ENCODE measurements around the gene GPD2. TPM values are rescaled to one million over a fixed set of nuclear protein-coding genes. Genes with fewer than 3 reads are reported as not detected.

The GPD2 gene
- total and polyA plus RNA-seq, 12 donors: 3.7 to 20.9 (median 14.3) TPM

DNA sequence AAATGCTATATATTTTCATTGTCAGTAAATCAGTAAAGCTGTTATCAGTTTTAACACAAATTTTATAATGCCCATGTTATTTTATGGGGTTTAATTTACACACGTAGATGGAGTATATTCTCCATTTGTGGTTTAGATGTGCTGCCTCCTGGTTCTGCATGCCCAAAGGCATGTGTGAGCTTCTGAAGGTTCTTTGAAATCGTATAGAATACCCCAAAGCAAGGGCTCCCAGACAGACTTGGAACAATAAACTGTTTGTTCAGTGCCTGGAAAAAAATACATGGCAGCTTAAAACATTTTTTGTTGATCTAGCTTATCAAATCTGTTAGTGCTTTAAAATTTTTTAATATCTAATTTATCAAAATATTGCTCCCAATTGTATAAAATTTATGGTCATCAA, 150.4 kb downstream of the GPD2 start:
- H3K9me3 ChIP-seq: no peaks in the 10 kb centered on the region
- no peak overlapping the region for H3K4me3 ChIP-seq
- H3K4me1 ChIP-seq: peaks cover 0 to 3% (median 0%) of the 10 kb centered on the region in 9 donors
- no peak for ATAC-seq
- no peak for DNase-seq
- WGBS, 2 donors: 90 to 93% methylated on average over 2 of the region's 2 CpGs
- TF ChIP-seq CTCF (IDR thresholded peaks at IDR 0.05): no peak
- intact Hi-C loops (cut with DNase I): loop anchor here (5.0 to 10.0 kb wide), 12 partner anchors 152 to 1222 kb away; partner anchors contain the start of genes GPD2 (in 2 of the 10) and NR4A2 (in 2 of the 10)
- H3K36me3 ChIP-seq: peaks cover 0 to 39% (median 0%) of the 10 kb centered on the region in 9 donors
- H3K27ac ChIP-seq: no peak overlapping the region
- H3K27me3 ChIP-seq: no peaks in the 10 kb centered on the region

DNA sequence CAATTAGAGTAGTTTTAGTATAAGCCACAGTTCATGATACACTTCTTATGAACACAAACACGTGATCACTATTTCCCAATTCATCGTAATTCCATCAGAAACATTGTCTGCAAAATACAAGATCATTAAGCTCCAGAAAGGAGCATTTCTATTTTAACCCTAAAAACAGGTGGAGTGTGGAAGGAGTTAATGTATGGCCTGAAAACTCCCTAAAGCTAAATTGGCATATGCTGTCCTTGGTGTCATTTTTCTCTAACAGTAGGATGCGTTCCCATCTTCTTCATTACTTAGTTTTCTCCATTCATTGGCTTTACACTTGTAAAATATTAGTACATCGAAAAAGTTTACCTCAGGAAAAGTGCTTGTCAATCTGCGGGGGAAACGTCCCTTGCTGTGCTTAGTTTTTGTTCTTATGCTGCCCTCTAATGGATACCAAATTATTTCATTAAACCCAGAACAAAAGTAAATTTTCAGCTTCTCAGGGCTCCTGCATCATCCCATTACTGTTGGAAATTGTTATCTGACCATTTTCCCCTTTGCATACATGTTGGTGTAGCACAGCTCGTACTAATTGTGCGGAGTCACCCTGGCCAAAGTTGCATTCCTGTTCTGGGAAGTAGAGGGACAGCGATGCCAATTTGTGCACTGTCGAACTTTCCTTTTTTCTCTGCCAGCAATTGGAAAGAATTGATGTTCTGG, 153.4 kb downstream of the GPD2 start:
- Histone ChIP-seq H3K4me1 (peaks cover 0 to 3% (median 0%) of the 10 kb centered on the region in 9 donors), H3K4me3 (no peak overlapping the region), H3K27ac (no peak overlapping the region), H3K27me3 (no peaks in the 10 kb centered on the region), H3K9me3 (no peaks in the 10 kb centered on the region), H3K36me3 (peaks cover 0 to 15% (median 0%) of the 10 kb centered on the region in 9 donors)
- peak in 8 of 9 donors; percentile 27 to 76 (median 66) for TF ChIP-seq CTCF (IDR thresholded peaks at IDR 0.05)
- intact Hi-C loops (cut with DNase I): loop anchor here (2.0 to 10.0 kb wide), 13 partner anchors 155 to 1225 kb away; partner anchors contain the start of genes GPD2 (in 2 of the 10) and NR4A2 (in 2 of the 10)
- 33 to 40% methylated on average over 10 of the region's 10 CpGs for WGBS, 2 donors
- ATAC-seq (peak in 7 of 8 donors; percentile 30 to 77 (median 53)), DNase-seq (peak in 1 of 2 donors; percentile 7)

DNA sequence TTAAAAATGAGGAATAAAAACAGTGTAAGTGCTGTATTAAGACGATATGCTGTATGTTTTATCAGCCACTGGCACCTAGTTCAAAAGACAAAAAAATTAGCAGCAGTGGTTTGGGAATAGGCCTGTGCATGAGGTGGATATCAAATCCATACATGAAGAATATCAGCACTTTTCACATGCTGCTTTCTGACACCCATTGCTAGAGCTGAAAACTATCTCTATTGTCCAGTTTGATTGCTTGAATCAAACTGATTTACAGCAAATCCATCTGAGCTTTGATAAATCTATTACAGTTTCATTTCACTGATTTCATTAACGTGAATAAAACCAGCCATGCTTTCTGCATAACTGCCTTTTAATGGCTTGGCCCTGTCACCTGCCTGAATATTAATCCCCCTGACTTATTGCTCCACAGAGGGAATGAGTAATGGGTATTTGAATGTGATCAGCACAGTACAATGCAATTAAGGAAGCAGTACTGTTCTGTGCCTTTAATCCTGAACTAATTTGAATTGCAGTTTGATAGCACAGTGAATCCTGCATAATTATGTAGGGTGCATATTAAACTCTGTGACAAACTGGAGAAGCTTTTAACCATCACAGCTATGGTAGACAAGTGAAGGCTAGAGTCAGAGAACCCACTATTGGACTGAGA, 154.0 kb downstream of the GPD2 start:
- TF ChIP-seq CTCF (IDR thresholded peaks at IDR 0.05): no peak
- 58 to 61% methylated on average over 2 of the region's 2 CpGs for WGBS, 2 donors
- Histone ChIP-seq H3K36me3 (peaks cover 0 to 9% (median 0%) of the 10 kb centered on the region in 9 donors), H3K27ac (no peak overlapping the region), H3K4me1 (peaks cover 0 to 3% (median 0%) of the 10 kb centered on the region in 9 donors), H3K9me3 (no peaks in the 10 kb centered on the region), H3K27me3 (no peaks in the 10 kb centered on the region), H3K4me3 (no peak overlapping the region)
- intact Hi-C loops (cut with DNase I): loop anchor here in 4 of 10 donors (5.0 to 10.0 kb wide), 4 partner anchors 185 to 1215 kb away; no protein-coding TSS in a partner anchor
- DNase-seq (no peak), ATAC-seq (no peak)

DNA sequence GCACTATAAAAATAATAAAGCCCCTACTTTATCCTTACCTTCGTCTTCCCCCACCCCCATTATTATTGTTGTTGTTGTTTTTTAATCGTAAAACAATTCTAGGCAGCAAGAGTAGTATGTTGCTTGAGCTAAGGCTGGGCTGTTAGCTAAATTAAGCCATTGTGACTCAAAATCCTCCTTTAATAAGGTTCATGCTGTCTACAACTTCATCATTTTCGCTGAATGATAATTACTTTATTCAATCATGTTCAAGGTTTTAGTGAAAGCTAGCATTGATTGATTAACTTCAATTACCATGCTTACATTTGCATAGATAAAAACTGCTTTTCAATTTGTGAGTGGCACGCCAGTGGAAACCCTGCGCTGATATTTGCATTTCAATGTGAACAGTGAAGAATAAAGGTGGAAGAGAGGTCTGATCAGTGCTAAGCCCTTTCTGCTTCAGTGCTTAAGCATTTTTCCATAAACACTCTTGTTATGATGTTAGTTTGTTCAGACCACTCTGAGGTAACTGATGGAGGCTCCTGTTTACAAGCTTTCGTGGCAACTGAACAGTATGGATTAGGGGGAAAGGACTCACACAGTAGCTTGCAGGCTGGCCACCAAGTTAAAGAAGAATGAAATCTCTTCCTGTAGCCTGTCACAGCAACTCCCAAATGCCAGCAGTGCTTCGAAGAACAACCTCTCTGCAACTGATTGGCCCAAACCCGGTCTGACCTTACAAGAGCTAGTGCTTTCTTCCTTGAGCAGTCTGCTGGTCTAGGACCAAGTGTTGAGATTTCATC, 156.8 kb downstream of the GPD2 start:
- Histone ChIP-seq H3K27ac (no peak overlapping the region), H3K36me3 (no peaks in the 10 kb centered on the region), H3K9me3 (no peaks in the 10 kb centered on the region), H3K4me3 (no peak overlapping the region), H3K27me3 (peaks cover 0 to 6% (median 0%) of the 10 kb centered on the region in 7 donors), H3K4me1 (peaks cover 0 to 3% (median 0%) of the 10 kb centered on the region in 9 donors)
- WGBS, 2 donors: 80 to 81% methylated on average over 8 of the region's 8 CpGs
- intact Hi-C loops (cut with DNase I): loop anchor here in 4 of 10 donors (5.0 to 10.0 kb wide), 4 partner anchors 188 to 1218 kb away; no protein-coding TSS in a partner anchor
- no peak for TF ChIP-seq CTCF (IDR thresholded peaks at IDR 0.05)
- no peak for DNase-seq
- ATAC-seq: no peak
